Measurements from ENCODE around the gene SYNDIG1.

SYNDIG1 gene

DNA sequence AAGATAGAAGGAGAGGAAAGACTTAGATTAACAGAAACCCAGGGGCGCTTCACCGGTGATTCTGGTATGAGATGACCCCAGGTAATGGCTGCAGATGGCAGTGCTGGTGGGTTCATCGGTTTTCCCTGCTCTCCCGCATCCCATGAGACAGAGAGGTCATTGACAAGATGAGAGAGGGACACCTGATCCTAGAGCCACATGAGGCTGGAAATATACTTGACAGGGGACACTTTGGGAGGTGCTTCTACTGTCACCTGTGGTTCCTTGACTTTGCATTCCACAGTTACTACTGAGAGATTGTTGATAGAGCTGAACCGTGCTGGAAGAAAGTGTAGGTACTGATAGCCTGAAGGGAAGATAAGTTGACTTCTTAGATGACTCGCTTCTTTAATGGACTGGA lies 74.3 kb downstream of the SYNDIG1 start:
- no peaks in the 10 kb centered on the region for H3K9me3 Mint-ChIP-seq
- no peak overlapping the region for H3K27ac Mint-ChIP-seq
- H3K4me1 Mint-ChIP-seq (ENCODE audit: low read depth) = no peaks in the 10 kb centered on the region
- H3K36me3 Mint-ChIP-seq (ENCODE audit: low read depth) = no peaks in the 10 kb centered on the region
- peaks cover 9% of the 10 kb centered on the region for H3K27me3 Mint-ChIP-seq (ENCODE audit: low read depth)
- DNase-seq (ENCODE audit: low spot score) = no peak
- H3K4me3 Mint-ChIP-seq = no peak overlapping the region

DNA sequence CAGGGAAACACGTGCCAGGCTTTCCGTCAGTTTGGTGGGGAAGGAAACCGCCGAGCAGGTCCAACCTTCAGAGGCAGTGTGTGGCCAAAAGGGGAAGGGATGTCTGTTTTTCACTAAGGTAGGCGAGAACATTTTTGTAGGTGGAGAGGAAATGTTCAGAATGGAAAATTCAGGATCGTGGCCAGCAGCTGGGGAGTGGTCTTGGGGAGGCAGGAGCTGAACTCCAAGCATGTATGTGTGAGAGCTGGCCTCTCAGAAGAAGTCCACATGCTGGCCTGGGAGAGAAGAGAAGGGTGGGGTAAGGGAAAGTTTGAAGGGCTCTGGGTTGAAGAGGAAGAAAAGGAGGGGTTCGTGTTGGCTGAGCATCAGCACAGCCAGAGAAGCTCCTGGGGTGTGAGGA lies 74.9 kb downstream of the SYNDIG1 start:
- no peak overlapping the region for H3K27ac Mint-ChIP-seq
- H3K4me3 Mint-ChIP-seq = no peak overlapping the region

GRCh38 chr20:24545168-24545567 lies 75.7 kb downstream of the SYNDIG1 start:
- Mint-ChIP-seq H3K4me1 (ENCODE audit: low read depth) (no peaks in the 10 kb centered on the region), H3K27me3 (ENCODE audit: low read depth) (peaks cover 9% of the 10 kb centered on the region), H3K4me3 (no peak overlapping the region), H3K27ac (no peak overlapping the region), H3K9me3 (no peaks in the 10 kb centered on the region), H3K36me3 (ENCODE audit: low read depth) (no peaks in the 10 kb centered on the region)
- DNase-seq (ENCODE audit: low spot score) = no peak

More for the DNA sequence above, 74.9 kb downstream of the SYNDIG1 start:
- no peaks in the 10 kb centered on the region for H3K4me1 Mint-ChIP-seq (ENCODE audit: low read depth)
- no peak for DNase-seq (ENCODE audit: low spot score)
- H3K36me3 Mint-ChIP-seq (ENCODE audit: low read depth) = no peaks in the 10 kb centered on the region
- peaks cover 9% of the 10 kb centered on the region for H3K27me3 Mint-ChIP-seq (ENCODE audit: low read depth)
- no peaks in the 10 kb centered on the region for H3K9me3 Mint-ChIP-seq

- H3K4me3 Mint-ChIP-seq = no peak overlapping the region
- H3K36me3 Mint-ChIP-seq (ENCODE audit: low read depth) = no peaks in the 10 kb centered on the region
- no peaks in the 10 kb centered on the region for H3K9me3 Mint-ChIP-seq
- no peak overlapping the region for H3K27ac Mint-ChIP-seq
- DNase-seq (ENCODE audit: low spot score) = no peak
- no peaks in the 10 kb centered on the region for H3K4me1 Mint-ChIP-seq (ENCODE audit: low read depth)
- H3K27me3 Mint-ChIP-seq (ENCODE audit: low read depth) = peaks cover 2% of the 10 kb centered on the region
Observed at GRCh38 chr20:24546232-24546892, 76.9 kb downstream of the SYNDIG1 start.

DNA sequence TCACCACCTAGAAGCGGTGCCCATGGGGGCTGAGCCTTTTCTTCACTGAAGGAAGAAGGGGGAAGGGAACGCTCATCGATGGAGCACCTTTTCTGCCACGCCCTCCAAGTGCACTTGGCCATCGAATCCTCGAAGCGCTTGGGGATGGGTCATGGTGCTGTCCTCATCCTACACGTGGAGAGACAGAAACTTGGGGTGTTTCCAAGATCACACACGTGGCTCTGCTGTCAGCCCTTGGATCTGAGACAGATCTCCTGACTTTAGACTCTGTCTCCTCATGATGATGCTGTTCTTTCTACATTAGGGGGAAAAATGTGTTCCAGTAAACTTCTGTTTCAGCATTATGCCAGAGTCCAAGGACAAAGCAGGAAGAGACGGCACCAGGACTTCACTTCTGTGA lies 78.5 kb downstream of the SYNDIG1 start:
- no peaks in the 10 kb centered on the region for H3K4me1 Mint-ChIP-seq (ENCODE audit: low read depth)
- H3K27ac Mint-ChIP-seq = no peak overlapping the region
- H3K9me3 Mint-ChIP-seq = no peaks in the 10 kb centered on the region
- no peak for DNase-seq (ENCODE audit: low spot score)
- H3K27me3 Mint-ChIP-seq (ENCODE audit: low read depth) = no peaks in the 10 kb centered on the region
- no peak overlapping the region for H3K4me3 Mint-ChIP-seq
- no peaks in the 10 kb centered on the region for H3K36me3 Mint-ChIP-seq (ENCODE audit: low read depth)

GRCh38 chr20:24559114-24559732 lies 89.8 kb downstream of the SYNDIG1 start:
- DNase-seq (ENCODE audit: low spot score) = no peak
- H3K4me3 Mint-ChIP-seq = no peak overlapping the region
- no peak overlapping the region for H3K27ac Mint-ChIP-seq
- no peaks in the 10 kb centered on the region for H3K27me3 Mint-ChIP-seq (ENCODE audit: low read depth)
- no peaks in the 10 kb centered on the region for H3K36me3 Mint-ChIP-seq (ENCODE audit: low read depth)
- peaks cover 4% of the 10 kb centered on the region for H3K9me3 Mint-ChIP-seq
- no peaks in the 10 kb centered on the region for H3K4me1 Mint-ChIP-seq (ENCODE audit: low read depth)

GRCh38 chr20:24560571-24561491 lies 91.4 kb downstream of the SYNDIG1 start:
- DNase-seq (ENCODE audit: low spot score) = no peak
- no peak overlapping the region for H3K27ac Mint-ChIP-seq
- peaks cover 6% of the 10 kb centered on the region for H3K9me3 Mint-ChIP-seq
- no peak overlapping the region for H3K4me3 Mint-ChIP-seq
- no peaks in the 10 kb centered on the region for H3K27me3 Mint-ChIP-seq (ENCODE audit: low read depth)
- H3K4me1 Mint-ChIP-seq (ENCODE audit: low read depth) = no peaks in the 10 kb centered on the region
- H3K36me3 Mint-ChIP-seq (ENCODE audit: low read depth) = no peaks in the 10 kb centered on the region

- Mint-ChIP-seq H3K27ac (no peak overlapping the region), H3K9me3 (peaks cover 6% of the 10 kb centered on the region), H3K27me3 (ENCODE audit: low read depth) (no peaks in the 10 kb centered on the region), H3K4me3 (no peak overlapping the region), H3K36me3 (ENCODE audit: low read depth) (no peaks in the 10 kb centered on the region), H3K4me1 (ENCODE audit: low read depth) (no peaks in the 10 kb centered on the region)
- DNase-seq (ENCODE audit: low spot score) = no peak
Observed at GRCh38 chr20:24565835-24566351, 96.5 kb downstream of the SYNDIG1 start.

DNA sequence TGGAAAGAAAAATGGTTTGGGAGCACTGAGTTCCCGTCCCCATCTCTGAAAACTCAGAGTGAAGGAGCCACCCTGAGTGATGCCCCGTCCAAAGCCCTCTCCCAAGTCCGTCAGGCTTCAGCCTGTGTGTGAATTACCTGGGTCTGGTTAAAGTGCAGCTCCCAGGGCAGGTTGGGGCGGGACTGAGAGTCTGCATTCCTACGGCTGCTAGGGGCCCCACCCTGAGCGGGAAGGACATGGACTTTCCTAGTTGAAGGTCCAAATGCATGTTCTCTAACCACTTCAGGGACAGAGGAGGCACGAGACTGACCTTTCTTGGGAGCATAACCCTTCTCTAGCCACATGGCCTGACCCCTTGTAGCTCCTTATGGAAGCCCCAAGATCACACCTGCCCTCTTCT lies 97.2 kb downstream of the SYNDIG1 start:
- Mint-ChIP-seq H3K9me3 (peaks cover 6% of the 10 kb centered on the region), H3K4me3 (no peak overlapping the region), H3K4me1 (ENCODE audit: low read depth) (no peaks in the 10 kb centered on the region), H3K27ac (no peak overlapping the region), H3K36me3 (ENCODE audit: low read depth) (no peaks in the 10 kb centered on the region), H3K27me3 (ENCODE audit: low read depth) (no peaks in the 10 kb centered on the region)
- no peak for DNase-seq (ENCODE audit: low spot score)

DNA sequence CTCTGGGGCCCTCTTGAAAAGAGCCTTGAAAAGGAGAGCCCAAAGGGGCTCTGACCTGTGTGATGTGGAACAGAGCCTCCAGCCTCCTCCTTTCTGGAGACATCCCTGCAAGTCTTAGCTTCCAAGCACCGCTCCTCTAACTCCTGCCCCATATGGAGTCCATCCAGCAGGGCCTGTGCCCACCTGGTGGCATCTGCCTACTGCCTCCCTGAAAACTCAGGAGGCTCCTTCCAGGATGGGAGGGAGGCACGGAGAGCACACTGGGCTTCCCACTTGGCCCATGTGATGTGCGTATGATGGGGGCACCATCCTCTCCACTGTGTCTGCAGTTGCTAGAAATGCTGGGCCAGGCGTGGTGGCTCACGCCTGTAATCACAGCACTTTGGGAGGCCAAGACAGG lies 98.1 kb downstream of the SYNDIG1 start:
- Mint-ChIP-seq H3K9me3 (peaks cover 6% of the 10 kb centered on the region), H3K27ac (no peak overlapping the region), H3K27me3 (ENCODE audit: low read depth) (no peaks in the 10 kb centered on the region), H3K36me3 (ENCODE audit: low read depth) (no peaks in the 10 kb centered on the region), H3K4me1 (ENCODE audit: low read depth) (no peaks in the 10 kb centered on the region), H3K4me3 (no peak overlapping the region)
- DNase-seq (ENCODE audit: low spot score) = no peak

- peaks cover 6% of the 10 kb centered on the region for H3K9me3 Mint-ChIP-seq
- no peak for DNase-seq (ENCODE audit: low spot score)
- no peak overlapping the region for H3K27ac Mint-ChIP-seq
- no peaks in the 10 kb centered on the region for H3K4me1 Mint-ChIP-seq (ENCODE audit: low read depth)
- no peak overlapping the region for H3K4me3 Mint-ChIP-seq
- H3K27me3 Mint-ChIP-seq (ENCODE audit: low read depth) = no peaks in the 10 kb centered on the region
- no peaks in the 10 kb centered on the region for H3K36me3 Mint-ChIP-seq (ENCODE audit: low read depth)
Observed at GRCh38 chr20:24568842-24569241, 99.4 kb downstream of the SYNDIG1 start.

- DNase-seq (ENCODE audit: low spot score) = no peak
- no peaks in the 10 kb centered on the region for H3K9me3 Mint-ChIP-seq
- no peak overlapping the region for H3K4me3 Mint-ChIP-seq
- H3K36me3 Mint-ChIP-seq (ENCODE audit: low read depth) = no peaks in the 10 kb centered on the region
- H3K4me1 Mint-ChIP-seq (ENCODE audit: low read depth) = no peaks in the 10 kb centered on the region
- H3K27me3 Mint-ChIP-seq (ENCODE audit: low read depth) = no peaks in the 10 kb centered on the region
- no peak overlapping the region for H3K27ac Mint-ChIP-seq
Observed at GRCh38 chr20:24571159-24571558, 101.7 kb downstream of the SYNDIG1 start.

DNA sequence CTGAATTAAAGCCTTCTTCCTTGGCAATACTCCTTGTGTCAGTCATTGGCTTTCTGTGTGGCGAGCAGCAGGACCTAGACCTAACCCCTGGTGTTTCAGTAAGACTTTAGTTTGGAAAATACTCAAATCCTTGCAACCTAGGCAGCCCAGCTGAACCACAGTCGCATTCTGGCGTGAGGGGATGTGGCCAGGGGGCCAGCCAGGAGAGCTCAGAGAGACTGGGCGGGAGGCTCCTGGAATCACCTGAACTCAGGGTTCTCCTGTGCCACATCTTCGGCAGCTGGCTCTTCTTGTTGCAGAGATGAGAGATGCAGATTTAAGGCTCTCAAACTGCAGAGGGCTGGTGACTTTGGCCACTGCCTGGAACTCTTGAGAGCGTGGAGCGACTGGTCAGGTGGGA lies 102.7 kb downstream of the SYNDIG1 start:
- DNase-seq (ENCODE audit: low spot score) = no peak
- Mint-ChIP-seq H3K27me3 (ENCODE audit: low read depth) (no peaks in the 10 kb centered on the region), H3K27ac (no peak overlapping the region), H3K4me3 (no peak overlapping the region), H3K9me3 (no peaks in the 10 kb centered on the region), H3K36me3 (ENCODE audit: low read depth) (no peaks in the 10 kb centered on the region), H3K4me1 (ENCODE audit: low read depth) (no peaks in the 10 kb centered on the region)

GRCh38 chr20:24572862-24573261 lies 103.4 kb downstream of the SYNDIG1 start:
- no peak overlapping the region for H3K27ac Mint-ChIP-seq
- H3K4me3 Mint-ChIP-seq = no peak overlapping the region
- H3K4me1 Mint-ChIP-seq (ENCODE audit: low read depth) = no peaks in the 10 kb centered on the region
- no peaks in the 10 kb centered on the region for H3K36me3 Mint-ChIP-seq (ENCODE audit: low read depth)
- DNase-seq (ENCODE audit: low spot score) = no peak
- H3K9me3 Mint-ChIP-seq = no peaks in the 10 kb centered on the region
- no peaks in the 10 kb centered on the region for H3K27me3 Mint-ChIP-seq (ENCODE audit: low read depth)

Measured in T-helper 2 cell treated with Interferon-gamma antibody and Interleukin-4, amounts not matched to agents 5 μg/mL and 100 μg/mL, for 36 hours (primary cell).